H9 (cell line): Measurements from ENCODE around the gene STARD8. TPM values are rescaled to one million over a fixed set of nuclear protein-coding genes. Genes with fewer than 3 reads are reported as not detected.

Experiments
- DNase-seq: peaks from one replicate; pipeline ENCODE4 v3.0.0-alpha.2; 2017
- H2AFZ ChIP-seq: one replicate; pipeline ENCODE4 v1.6.1; 2013; ENCODE audit warnings: mild to moderate bottlenecking, low read length, control low read depth, moderate library complexity
- H2AK5ac ChIP-seq: 2 replicates; pipeline ENCODE4 v1.6.1; 2013; ENCODE audit warnings: low read length, control low read depth, mixed read lengths; ENCODE audit not compliant: insufficient read length
- H2BK120ac ChIP-seq: one replicate; pipeline ENCODE4 v1.6.1; 2013; ENCODE audit warnings: low read depth, mild to moderate bottlenecking, low read length, control low read depth, inconsistent platforms; ENCODE audit not compliant: poor library complexity, severe bottlenecking
- H2BK12ac ChIP-seq: 2 replicates; pipeline ENCODE4 v1.6.1; 2013; ENCODE audit warnings: low read length, control low read depth, mixed read lengths, low read depth; ENCODE audit not compliant: insufficient read length
- H2BK15ac ChIP-seq: 2 replicates; pipeline ENCODE4 v1.6.1; 2013; ENCODE audit warnings: low read depth, low read length, control low read depth
- H2BK20ac ChIP-seq: one replicate; pipeline ENCODE4 v1.6.1; 2013; ENCODE audit warnings: low read depth, mild to moderate bottlenecking, low read length, control low read depth, inconsistent platforms; ENCODE audit not compliant: poor library complexity, severe bottlenecking
- H2BK5ac ChIP-seq: 2 replicates; pipeline ENCODE4 v1.6.1; 2013; ENCODE audit warnings: low read length, control low read depth, mixed read lengths; ENCODE audit not compliant: insufficient read length
- H3K14ac ChIP-seq: 2 replicates; pipeline ENCODE4 v1.6.1; 2013; ENCODE audit warnings: low read length, control low read depth; ENCODE audit not compliant: insufficient read depth
- H3K18ac ChIP-seq: 2 replicates; pipeline ENCODE4 v1.6.1; 2013; ENCODE audit warnings: low read depth, mild to moderate bottlenecking, mixed read lengths, low read length, control low read depth; ENCODE audit not compliant: insufficient read length
- H3K23ac ChIP-seq: 2 replicates; pipeline ENCODE4 v1.6.1; 2013; ENCODE audit warnings: low read length, control low read depth, mixed read lengths, low read depth; ENCODE audit not compliant: insufficient read length
- H3K23me2 ChIP-seq: 2 replicates; pipeline ENCODE4 v1.6.1; 2013; ENCODE audit warnings: low read depth, mild to moderate bottlenecking, mixed read lengths, low read length, control low read depth; ENCODE audit not compliant: insufficient read length, poor library complexity, severe bottlenecking
- H3K27ac ChIP-seq: 2 replicates; pipeline ENCODE4 v1.5.1; 2013; ENCODE audit warnings: low read length, control low read depth, mixed read lengths, low read depth; ENCODE audit not compliant: insufficient read length
- H3K27me3 ChIP-seq: 2 replicates; pipeline ENCODE4 v1.6.1; 2013; ENCODE audit warnings: low read length, control low read depth, inconsistent platforms; ENCODE audit not compliant: insufficient read depth
- H3K4ac ChIP-seq: 2 replicates; pipeline ENCODE4 v1.6.1; 2013; ENCODE audit warnings: low read depth, mild to moderate bottlenecking, control low read depth, inconsistent platforms, low read length, moderate library complexity
- H3K4me1 ChIP-seq: 2 replicates; pipeline ENCODE4 v1.6.1; 2013; ENCODE audit warnings: low read length, control low read depth, inconsistent platforms; ENCODE audit not compliant: insufficient read depth
- H3K4me2 ChIP-seq: 2 replicates; pipeline ENCODE4 v1.6.1; 2013; ENCODE audit warnings: low read length, control low read depth, mixed read lengths; ENCODE audit not compliant: insufficient read length, insufficient read depth
- H3K56ac ChIP-seq: 2 replicates; pipeline ENCODE4 v1.6.1; 2013; ENCODE audit warnings: low read depth, mild to moderate bottlenecking, mixed read lengths, low read length, control low read depth; ENCODE audit not compliant: insufficient read length
- H3K79me1 ChIP-seq: 2 replicates; pipeline ENCODE4 v1.6.1; 2013; ENCODE audit warnings: low read depth, mild to moderate bottlenecking, moderate library complexity, low read length, control low read depth, inconsistent platforms; ENCODE audit not compliant: insufficient read depth, poor library complexity, severe bottlenecking
- H3K79me2 ChIP-seq: 2 replicates; pipeline ENCODE4 v1.6.1; 2013; ENCODE audit warnings: low read length, control low read depth, inconsistent platforms; ENCODE audit not compliant: insufficient read depth
- H3K9ac ChIP-seq: 2 replicates; pipeline ENCODE4 v1.6.1; 2013; ENCODE audit warnings: low read length, control low read depth, mixed read lengths; ENCODE audit not compliant: insufficient read length; ENCODE audit errors: extremely low read depth
- H3K9me3 ChIP-seq: one replicate; pipeline ENCODE4 v1.6.1; 2013; ENCODE audit warnings: low read depth, low read length, inconsistent platforms; ENCODE audit not compliant: control insufficient read depth
- H3T11ph ChIP-seq: one replicate; pipeline ENCODE4 v1.6.1; 2013; ENCODE audit warnings: mild to moderate bottlenecking, low read length, control low read depth, inconsistent platforms
- H4K20me1 ChIP-seq: one replicate; pipeline ENCODE4 v1.6.1; 2013; ENCODE audit not compliant: control insufficient read depth, insufficient read length, insufficient read depth
- H4K5ac ChIP-seq: 2 replicates; pipeline ENCODE4 v1.6.1; 2013; ENCODE audit warnings: low read depth, mild to moderate bottlenecking, mixed read lengths, low read length, control low read depth; ENCODE audit not compliant: insufficient read length
- H4K8ac ChIP-seq: replicated peaks from 2 replicates; pipeline ENCODE4 v1.6.1; 2013; ENCODE audit warnings: low read length, control low read depth, mixed read lengths, low read depth; ENCODE audit not compliant: insufficient read length
- H4K91ac ChIP-seq: 2 replicates; pipeline ENCODE4 v1.6.1; 2013; ENCODE audit warnings: low read depth, mild to moderate bottlenecking, moderate library complexity, mixed read lengths, low read length, control low read depth; ENCODE audit not compliant: insufficient read length
- H3K27ac Mint-ChIP-seq, 3 experiments: 2 replicates in 2 of 3; 3 replicates in 1 of 3; pipeline ENCODE4 v1.8.0; 2020 to 2021; ENCODE audit warnings: mixed read lengths in 3 of 3, mild to moderate bottlenecking in 1 of 3, moderate library complexity in 1 of 3
- H3K27me3 Mint-ChIP-seq: 2 replicates; pipeline ENCODE4 v1.8.0; 2021; ENCODE audit warnings: low read depth, mild to moderate bottlenecking, moderate library complexity, mixed read lengths
- H3K36me3 Mint-ChIP-seq, 3 experiments: 2 replicates in 2 of 3; 3 replicates in 1 of 3; pipeline ENCODE4 v1.8.0; 2020 to 2021; ENCODE audit warnings: low read depth in 3 of 3, mixed read lengths in 3 of 3; ENCODE audit not compliant: insufficient read depth in 1 of 3
- H3K4me1 Mint-ChIP-seq, 2 experiments: 2 replicates each; pipeline ENCODE4 v1.8.0; 2020; ENCODE audit warnings: mixed read lengths in 2 of 2
- H3K4me3 Mint-ChIP-seq, 2 experiments: 2 replicates in 1 of 2; 3 replicates in 1 of 2; pipeline ENCODE4 v1.8.0; 2020 to 2021; ENCODE audit warnings: mild to moderate bottlenecking in 2 of 2, mixed read lengths in 2 of 2, moderate library complexity in 1 of 2
- H3K9me3 Mint-ChIP-seq, 2 experiments: 2 replicates in 1 of 2; 3 replicates in 1 of 2; pipeline ENCODE4 v1.8.0; 2020; ENCODE audit warnings: mild to moderate bottlenecking in 2 of 2, mixed read lengths in 2 of 2, moderate library complexity in 1 of 2
- CTCF ChIP-seq: fragments of 200-600 bp; sonication (generic); conservative IDR thresholded peaks from 3 replicates; pipeline ENCODE4 v1.8.0; 2021; ENCODE audit warnings: antibody characterized with exemption, mild to moderate bottlenecking
- WGBS: extraction: QIAGEN DNeasy Blood & Tissue Kit; methylation state at CpG from one replicate; pipeline ENCODE4 v1.1.7; 2013; ENCODE audit warnings: missing lambda C conversion rate, low lambda C conversion rate, mixed read lengths; ENCODE audit not compliant: insufficient read length; ENCODE audit errors: extremely low coverage; 5-methylcytosine and 5-hydroxymethylcytosine counted together
- total RNA-seq: library from RNA; stranded (reverse); gene quantifications from 2 replicates; pipeline ENCODE4 v1.2.1, GENCODE V29; 2021

The STARD8 gene
- total RNA-seq, 1 experiment from 2014 or later: 0.52 TPM

- H2BK120ac ChIP-seq: no peak overlapping the region
- Mint-ChIP-seq H3K27ac (no peak overlapping the region), H3K27me3 (no peaks in the 10 kb centered on the region; the same call in 1 of the 2 replicates), H3K4me1 (no peaks in the 10 kb centered on the region), H3K9me3 (peaks cover 44 to 57% of the 10 kb centered on the region in 2 experiments), H3K4me3 (no peak overlapping the region), H3K36me3 (peaks cover 0 to 2% (median 1%) of the 10 kb centered on the region in 3 experiments; a peak in 2 of 7 replicates)
- no peak overlapping the region for H2AFZ ChIP-seq
- H3K27me3 ChIP-seq: no peaks in the 10 kb centered on the region
- WGBS: no CpG with 5 or more reads among the region's 2 CpGs
- H3T11ph ChIP-seq: no peak overlapping the region
- H2BK20ac ChIP-seq: no peak overlapping the region
- H3K4ac ChIP-seq: no peak overlapping the region
- H3K9me3 ChIP-seq: peaks cover 70% of the 10 kb centered on the region
- H4K91ac ChIP-seq: no peak overlapping the region
- no peaks in the 10 kb centered on the region for H3K79me2 ChIP-seq
- no peaks in the 10 kb centered on the region for H3K23me2 ChIP-seq
- no peak overlapping the region for H4K8ac ChIP-seq
- no peak for DNase-seq
- H4K5ac ChIP-seq: no peak overlapping the region
- no peaks in the 10 kb centered on the region for H4K20me1 ChIP-seq
- H3K79me1 ChIP-seq: no peaks in the 10 kb centered on the region
- H2BK15ac ChIP-seq: no peak overlapping the region
- H2BK5ac ChIP-seq: no peak overlapping the region
- no peak overlapping the region for H2AK5ac ChIP-seq
- no peaks in the 10 kb centered on the region for H3K4me1 ChIP-seq
- H3K18ac ChIP-seq: no peak overlapping the region
- H2BK12ac ChIP-seq: no peak overlapping the region
- no peak overlapping the region for H3K9ac ChIP-seq
- no peak overlapping the region for H3K27ac ChIP-seq
- H3K56ac ChIP-seq: no peak overlapping the region
- H3K23ac ChIP-seq: no peak overlapping the region
- TF ChIP-seq CTCF: no peak
- H3K14ac ChIP-seq: no peak overlapping the region
- H3K4me2 ChIP-seq: no peak overlapping the region
Observed at GRCh38 chrX:68634649-68635227, 12.7 kb upstream of the STARD8 start.
